Stimulated activated naive CD4-positive, alpha-beta T cell treated with Interleukin-2 at 50 U/mL for 16 hours (primary cell): ENCODE results near the gene DNAH10.

Source experiments
- DNase-seq: peaks from one replicate; lab custom pipeline; 2025; lab: John Stamatoyannopoulos, UW

The DNAH10 gene

GRCh38 chr12:123845881-123846280 is 83.8 kb downstream of the DNAH10 start:
- no peak for DNase-seq

GRCh38 chr12:123846340-123846739 is 84.2 kb downstream of the DNAH10 start:
- no peak for DNase-seq

GRCh38 chr12:123847019-123847418 is 84.9 kb downstream of the DNAH10 start:
- no peak for DNase-seq

- no peak for DNase-seq
Measured at GRCh38 chr12:123847876-123848275, 85.8 kb downstream of the DNAH10 start.

GRCh38 chr12:123849517-123849916 is 87.4 kb downstream of the DNAH10 start:
- DNase-seq = no peak

GRCh38 chr12:123850246-123851134 is 88.4 kb downstream of the DNAH10 start:
- DNase-seq = no peak

GRCh38 chr12:123853396-123854070 is 91.4 kb downstream of the DNAH10 start:
- DNase-seq = no peak

GRCh38 chr12:123854232-123854631 is 92.1 kb downstream of the DNAH10 start:
- DNase-seq = no peak

GRCh38 chr12:123854918-123855317 is 92.8 kb downstream of the DNAH10 start:
- DNase-seq = no peak

GRCh38 chr12:123856681-123857080 is 94.6 kb downstream of the DNAH10 start:
- no peak for DNase-seq

- no peak for DNase-seq
Measured at GRCh38 chr12:123858176-123858575, 96.1 kb downstream of the DNAH10 start.

GRCh38 chr12:123859035-123859434 is 96.9 kb downstream of the DNAH10 start:
- no peak for DNase-seq

GRCh38 chr12:123860377-123860776 is 98.3 kb downstream of the DNAH10 start:
- no peak for DNase-seq

- no peak for DNase-seq
Measured at GRCh38 chr12:123861392-123861791, 99.3 kb downstream of the DNAH10 start.

GRCh38 chr12:123867141-123867540 is 105.0 kb downstream of the DNAH10 start:
- DNase-seq = no peak

- no peak for DNase-seq
Measured at GRCh38 chr12:123868791-123869190, 106.7 kb downstream of the DNAH10 start.

GRCh38 chr12:123873793-123874192 is 111.7 kb downstream of the DNAH10 start:
- DNase-seq = no peak

- no peak for DNase-seq
Measured at GRCh38 chr12:123877968-123878367, 115.9 kb downstream of the DNAH10 start.

- DNase-seq = no peak
Measured at GRCh38 chr12:123879101-123879500, 117.0 kb downstream of the DNAH10 start.

- DNase-seq = no peak
Measured at GRCh38 chr12:123879691-123880090, 117.6 kb downstream of the DNAH10 start.

- no peak for DNase-seq
Measured at GRCh38 chr12:123882161-123882705, 120.1 kb downstream of the DNAH10 start.

GRCh38 chr12:123886258-123886657 is 124.2 kb downstream of the DNAH10 start:
- no peak for DNase-seq
